H1 (cell line): ENCODE measurements around the gene PLB1. TPM values are rescaled to one million over a fixed set of nuclear protein-coding genes. Genes with fewer than 3 reads are reported as not detected.

ENCODE experiments used
- CTCF ChIA-PET: fragments of 300-600 bp; sonication (Branson Sonifier 250); formaldehyde crosslinking; loops from one replicate; lab custom pipeline; 2021; ENCODE audit not compliant: partially characterized antibody; lab: Charles Lee
- POLR2A ChIA-PET: fragments of 300-600 bp; sonication (Branson Sonifier 250); formaldehyde crosslinking; loops from one replicate; lab custom pipeline; 2021; ENCODE audit warnings: inconsistent platforms; ENCODE audit not compliant: partially characterized antibody; lab: Charles Lee
- DNase-seq, 2 experiments: peaks; one replicate each; pipeline versions ENCODE4 v3.0.0 to v3.0.0-alpha.2; 2010 to 2022; ENCODE audit warnings: low spot score in 2 of 2, low read depth in 1 of 2, mixed read lengths in 1 of 2
- FAIRE-seq: peaks from 2 replicates; lab custom pipeline; 2011; peaks lifted over from hg19 to GRCh38; lab: Jason Lieb, UNC
- H2AFZ ChIP-seq: 2 replicates; pipeline ENCODE4 v1.8.1; 2012; ENCODE audit warnings: low read length, inconsistent platforms
- H2AK5ac ChIP-seq: 2 replicates; pipeline ENCODE4 v1.6.1; 2013; ENCODE audit warnings: low read depth, low read length
- H2BK120ac ChIP-seq: replicated peaks from 2 replicates; pipeline ENCODE3; 2013; ENCODE audit warnings: low read depth, low read length, inconsistent platforms
- H2BK12ac ChIP-seq: 2 replicates; pipeline ENCODE4 v1.6.1; 2013; ENCODE audit warnings: low read depth, low read length
- H2BK15ac ChIP-seq: 2 replicates; pipeline ENCODE4 v1.6.1; 2013; ENCODE audit warnings: low read length
- H2BK20ac ChIP-seq: 2 replicates; pipeline ENCODE4 v1.6.1; 2013; ENCODE audit warnings: low read length
- H2BK5ac ChIP-seq: 2 replicates; pipeline ENCODE4 v1.6.1; 2013; ENCODE audit warnings: low read depth, low read length
- H3K14ac ChIP-seq: 2 replicates; pipeline ENCODE4 v1.6.1; 2013; ENCODE audit warnings: inconsistent platforms; ENCODE audit not compliant: insufficient read length
- H3K18ac ChIP-seq: 2 replicates; pipeline ENCODE4 v1.6.1; 2013; ENCODE audit warnings: low read length; ENCODE audit errors: extremely low read depth
- H3K23ac ChIP-seq: 2 replicates; pipeline ENCODE4 v1.6.1; 2013; ENCODE audit warnings: inconsistent platforms; ENCODE audit not compliant: insufficient read length
- H3K23me2 ChIP-seq: 2 replicates; pipeline ENCODE4 v1.6.1; 2013; ENCODE audit warnings: low read depth, low read length
- H3K27ac ChIP-seq: 2 replicates; pipeline ENCODE4 v1.6.1; 2011; ENCODE audit warnings: low read depth, low read length, inconsistent platforms
- H3K27me3 ChIP-seq, 4 experiments: replicated peaks in 1 of 4; 1 replicate in 1 of 4; 2 replicates in 3 of 4; pipeline versions ENCODE4 v1.6.1 to v1.8.1; 2011 to 2013; ENCODE audit warnings: low read length in 3 of 4, mild to moderate bottlenecking in 3 of 4, inconsistent platforms in 2 of 4, mixed read lengths in 2 of 4, moderate library complexity in 1 of 4; ENCODE audit not compliant: control insufficient read depth in 3 of 4, insufficient read depth in 3 of 4; ENCODE audit errors: extremely low read depth in 1 of 4
- H3K36me3 ChIP-seq, 4 experiments: 2 replicates each; pipeline versions ENCODE4 v1.6.1 to v1.8.1; 2011 to 2013; ENCODE audit warnings: mild to moderate bottlenecking in 4 of 4, low read length in 3 of 4, moderate library complexity in 2 of 4, control low read depth in 1 of 4, inconsistent platforms in 1 of 4; ENCODE audit not compliant: insufficient read depth in 4 of 4, control insufficient read depth in 2 of 4
- H3K4ac ChIP-seq: replicated peaks from 2 replicates; pipeline ENCODE3; 2013; ENCODE audit warnings: low read length, low read depth, mixed read lengths, inconsistent platforms; ENCODE audit not compliant: insufficient read length
- H3K4me1 ChIP-seq, 4 experiments: replicated peaks in 1 of 4; 1 replicate in 1 of 4; 2 replicates in 3 of 4; pipeline versions ENCODE4 v1.6.1 to v1.8.1; 2011 to 2013; ENCODE audit warnings: low read length in 3 of 4, inconsistent platforms in 2 of 4, mixed read lengths in 1 of 4; ENCODE audit not compliant: insufficient read depth in 4 of 4, control insufficient read depth in 3 of 4
- H3K4me2 ChIP-seq, 2 experiments: 2 replicates each; pipeline versions ENCODE4 v1.6.1 to v1.8.1; 2011 to 2013; ENCODE audit warnings: low read depth in 2 of 2, low read length in 2 of 2, control low read depth in 1 of 2, inconsistent platforms in 1 of 2, mild to moderate bottlenecking in 1 of 2; ENCODE audit not compliant: insufficient read depth in 1 of 2
- H3K4me3 ChIP-seq, 4 experiments: fragments of 200-600, 300-600 bp in 1 of 4; sonication (generic), shearing (Covaris generic), sonication (Bioruptor Twin) in 1 of 4; 2 replicates each; pipeline versions ENCODE4 v1.5.1 to v1.8.1; 2011 to 2016; ENCODE audit warnings: low read length in 4 of 4, low read depth in 3 of 4, control low read depth in 2 of 4, inconsistent platforms in 2 of 4, mild to moderate bottlenecking in 2 of 4, mixed read lengths in 1 of 4, moderate library complexity in 1 of 4; ENCODE audit not compliant: insufficient read depth in 2 of 4; ENCODE audit errors: extremely low read depth in 1 of 4
- H3K56ac ChIP-seq: replicated peaks from 2 replicates; pipeline ENCODE3; 2013; ENCODE audit warnings: low read depth, mild to moderate bottlenecking, mixed read lengths, low read length, inconsistent platforms; ENCODE audit not compliant: insufficient read length
- H3K79me1 ChIP-seq: 2 replicates; pipeline ENCODE4 v1.6.1; 2013; ENCODE audit warnings: low read depth, low read length, control low read depth
- H3K79me2 ChIP-seq, 2 experiments: 2 replicates each; pipeline versions ENCODE4 v1.6.1 to v1.8.1; 2012 to 2013; ENCODE audit warnings: low read length in 2 of 2, mild to moderate bottlenecking in 2 of 2, inconsistent platforms in 1 of 2; ENCODE audit not compliant: insufficient read depth in 2 of 2, control insufficient read depth in 1 of 2
- H3K9ac ChIP-seq, 4 experiments: replicated peaks in 1 of 4; 1 replicate in 1 of 4; 2 replicates in 3 of 4; pipeline versions ENCODE4 v1.6.1 to v1.8.1; 2011 to 2013; ENCODE audit warnings: low read depth in 3 of 4, low read length in 3 of 4, control low read depth in 2 of 4, mild to moderate bottlenecking in 2 of 4, moderate library complexity in 2 of 4, inconsistent platforms in 1 of 4; ENCODE audit errors: extremely low read depth in 1 of 4
- H3K9me3 ChIP-seq, 2 experiments: 2 replicates each; pipeline versions ENCODE4 v1.6.1 to v1.8.1; 2012 to 2013; ENCODE audit warnings: mild to moderate bottlenecking in 2 of 2, moderate library complexity in 2 of 2, control low read depth in 1 of 2, inconsistent platforms in 1 of 2, low read depth in 1 of 2, low read length in 1 of 2, mixed read lengths in 1 of 2; ENCODE audit not compliant: insufficient read depth in 2 of 2
- H4K20me1 ChIP-seq, 2 experiments: replicated peaks in 1 of 2; 2 replicates each; pipeline versions ENCODE3 to v1.8.1; 2011 to 2013; ENCODE audit warnings: inconsistent platforms in 2 of 2, low read length in 2 of 2, mild to moderate bottlenecking in 1 of 2; ENCODE audit not compliant: insufficient read depth in 2 of 2, control insufficient read depth in 1 of 2
- H4K5ac ChIP-seq: 2 replicates; pipeline ENCODE4 v1.6.1; 2013; ENCODE audit warnings: low read length, low read depth, mixed read lengths, inconsistent platforms; ENCODE audit not compliant: insufficient read length
- H4K8ac ChIP-seq: 2 replicates; pipeline ENCODE4 v1.8.0; 2013; ENCODE audit warnings: mild to moderate bottlenecking, moderate library complexity, low read length, inconsistent platforms; ENCODE audit not compliant: insufficient read depth; ENCODE audit errors: extremely low read depth
- H4K91ac ChIP-seq: replicated peaks from 2 replicates; pipeline ENCODE3; 2013; ENCODE audit warnings: low read length, mixed read lengths, inconsistent platforms; ENCODE audit not compliant: insufficient read length
- BRCA1 ChIP-seq: IDR thresholded peaks from 2 replicates; pipeline ENCODE4 v1.6.1; 2012; ENCODE audit warnings: low read depth, low read length, improper control_type of control experiment
- E2F6 ChIP-seq: IDR thresholded peaks from 2 replicates; pipeline ENCODE4 v1.6.1; 2012; ENCODE audit warnings: inconsistent platforms
- EGR1 ChIP-seq: IDR thresholded peaks from 2 replicates; pipeline ENCODE4 v1.6.1; 2011; ENCODE audit warnings: low read depth, low read length, borderline replicate concordance
- EZH2 ChIP-seq: fragments of 200-600 bp; sonication (generic); IDR thresholded peaks from 2 replicates; pipeline ENCODE4 v1.7.1; 2012; ENCODE audit warnings: low read depth, mild to moderate bottlenecking, moderate library complexity, low read length, inconsistent platforms; ENCODE audit not compliant: severe bottlenecking
- GABPA ChIP-seq: IDR thresholded peaks from 2 replicates; pipeline ENCODE4 v1.6.1; 2011; ENCODE audit warnings: mild to moderate bottlenecking, low read length, moderate library complexity, borderline replicate concordance; ENCODE audit not compliant: insufficient read depth
- GTF2F1 ChIP-seq: IDR thresholded peaks from 2 replicates; pipeline ENCODE4 v1.6.1; 2012; ENCODE audit warnings: low read depth, low read length, improper control_type of control experiment, borderline replicate concordance
- KDM1A ChIP-seq: fragments of 200-600, 300-600 bp; sonication (generic); IDR thresholded peaks from 2 replicates; pipeline ENCODE4 v1.7.1; 2016; ENCODE audit warnings: mild to moderate bottlenecking, low read length, borderline replicate concordance
- NANOG ChIP-seq: IDR thresholded peaks from 2 replicates; pipeline ENCODE4 v1.6.1; 2011; ENCODE audit warnings: low read length, low read depth, mild to moderate bottlenecking, inconsistent platforms; ENCODE audit not compliant: insufficient read depth, poor library complexity, severe bottlenecking
- RFX5 ChIP-seq: IDR thresholded peaks from 2 replicates; pipeline ENCODE4 v1.6.1; 2011; ENCODE audit warnings: low read depth, low read length, improper control_type of control experiment, borderline replicate concordance
- SIRT6 ChIP-seq: IDR thresholded peaks from one replicate; pipeline ENCODE4 v1.7.1; 2012; ENCODE audit warnings: low read length, inconsistent platforms
- SP2 ChIP-seq: IDR thresholded peaks from 2 replicates; pipeline ENCODE4 v1.6.1; 2012; ENCODE audit warnings: mild to moderate bottlenecking, low read length, inconsistent platforms
- SUZ12 ChIP-seq: fragments of 200-600 bp; sonication (generic); IDR thresholded peaks from 2 replicates; pipeline ENCODE4 v1.6.1; 2012; ENCODE audit warnings: mild to moderate bottlenecking, inconsistent platforms, low read length, moderate library complexity, mixed read lengths
- TEAD4 ChIP-seq: IDR thresholded peaks from 2 replicates; pipeline ENCODE4 v1.6.1; 2012; ENCODE audit warnings: low read depth, low read length, inconsistent platforms, mixed read lengths
- polyA plus RNA-seq, 7 experiments: library from polyadenylated mRNA; depleted of rRNA in 3 of 7; stranded (reverse) in 5 of 7; unstranded in 2 of 7; fragments of >200 nt in 5 of 7; fragments of 200-250 nt in 2 of 7; gene quantifications; 1 replicate in 5 of 7; 2 replicates in 1 of 7; 4 replicates in 1 of 7; pipeline versions ENCODE4 v1.2.1 to v1.2.3, GENCODE V29; 2011 to 2013; ENCODE audit warnings: missing spikeins in 2 of 7, mixed read lengths in 2 of 7
- total RNA-seq: library from RNA; stranded (reverse); fragmentation: NEBNext Ultra II Directional; extraction: Animal tissue kit (Norgen Biotek cat#: 25700); gene quantifications from 2 replicates; pipeline ENCODE4 v1.2.1, GENCODE V29; 2021
- TF ChIP-seq, protein P1 (sequence below): IDR thresholded peaks from 2 replicates; pipeline ENCODE4 v1.6.1; 2011; ENCODE audit warnings: low read depth, mild to moderate bottlenecking, low read length; ENCODE audit not compliant: insufficient read depth

The PLB1 gene
- total and polyA plus RNA-seq, 2 of the 8 experiments (the other 6 are each of a cell fraction or from before 2014, with no cell fraction given): 0.20 to 0.36 TPM

GRCh38 chr2:28446531-28446930 lies 49.3 kb upstream of the PLB1 start:
- H3K9ac ChIP-seq: no peak overlapping the region
- no peaks in the 10 kb centered on the region; a peak in 1 of 7 replicates for H3K4me1 ChIP-seq
- no peak overlapping the region for H3K18ac ChIP-seq
- H2AK5ac ChIP-seq: no peak overlapping the region
- H3K79me2 ChIP-seq: no peaks in the 10 kb centered on the region
- FAIRE-seq: no peak
- no peak overlapping the region for H3K23ac ChIP-seq
- H3K27ac ChIP-seq: no peak overlapping the region
- no peaks in the 10 kb centered on the region for H3K27me3 ChIP-seq
- H2BK120ac ChIP-seq: no peak overlapping the region
- POLR2A ChIA-PET: interaction anchor here (1.5 kb wide), 1 partner anchor 694 kb away, joined by 3 read pairs; no protein-coding TSS in a partner anchor
- no peak overlapping the region for H2BK15ac ChIP-seq
- H2BK12ac ChIP-seq: no peak overlapping the region
- no peaks in the 10 kb centered on the region for H3K36me3 ChIP-seq
- no peaks in the 10 kb centered on the region; the same call in 1 of the 2 replicates for H3K23me2 ChIP-seq
- no peak overlapping the region for H4K91ac ChIP-seq
- H3K4me2 ChIP-seq: no peak overlapping the region
- H3K79me1 ChIP-seq: no peaks in the 10 kb centered on the region
- CTCF ChIA-PET: interaction anchor here (0.7 to 1.1 kb wide), 3 partner anchors 32 to 425 kb away, joined by 3 read pairs; no protein-coding TSS in a partner anchor
- no peaks in the 10 kb centered on the region for H4K20me1 ChIP-seq
- H3K9me3 ChIP-seq: 0 out of 4 replicates have a peak, but pooled peaks cover 0 to 3% of the 10 kb centered on the region in 2 experiments
- no peak overlapping the region for H2AFZ ChIP-seq
- H4K8ac ChIP-seq: no peak overlapping the region
- no peak overlapping the region for H3K4ac ChIP-seq
- DNase-seq: no peak
- no peak overlapping the region for H3K56ac ChIP-seq
- no peak overlapping the region for H3K4me3 ChIP-seq
- H4K5ac ChIP-seq: no peak overlapping the region
- H3K14ac ChIP-seq: no peak overlapping the region
- H2BK20ac ChIP-seq: no peak overlapping the region
- H2BK5ac ChIP-seq: no peak overlapping the region
- TF ChIP-seq RFX5 (no peak), EZH2 (no peak), SP2 (no peak), NANOG (no peak), EGR1 (no peak), TEAD4 (no peak), GABPA (no peak), GTF2F1 (no peak), SUZ12 (no peak), BRCA1 (no peak), KDM1A (no peak), E2F6 (no peak), SIRT6 (no peak)
- TF ChIP-seq, protein P1, sequence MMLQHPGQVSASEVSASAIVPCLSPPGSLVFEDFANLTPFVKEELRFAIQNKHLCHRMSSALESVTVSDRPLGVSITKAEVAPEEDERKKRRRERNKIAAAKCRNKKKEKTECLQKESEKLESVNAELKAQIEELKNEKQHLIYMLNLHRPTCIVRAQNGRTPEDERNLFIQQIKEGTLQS: no peak
